Measurements from ENCODE around the gene OR10T2. TPM values are rescaled to one million over a fixed set of nuclear protein-coding genes. Genes with fewer than 3 reads are reported as not detected.
"Not testable (repeated sequence)": the region's sequence is repeated elsewhere in the genome, so short reads cannot be mapped to it uniquely, and the experiment has no call there.

Gene OR10T2
- total RNA-seq, 4 donors from 2014 or later = not detected

DNA sequence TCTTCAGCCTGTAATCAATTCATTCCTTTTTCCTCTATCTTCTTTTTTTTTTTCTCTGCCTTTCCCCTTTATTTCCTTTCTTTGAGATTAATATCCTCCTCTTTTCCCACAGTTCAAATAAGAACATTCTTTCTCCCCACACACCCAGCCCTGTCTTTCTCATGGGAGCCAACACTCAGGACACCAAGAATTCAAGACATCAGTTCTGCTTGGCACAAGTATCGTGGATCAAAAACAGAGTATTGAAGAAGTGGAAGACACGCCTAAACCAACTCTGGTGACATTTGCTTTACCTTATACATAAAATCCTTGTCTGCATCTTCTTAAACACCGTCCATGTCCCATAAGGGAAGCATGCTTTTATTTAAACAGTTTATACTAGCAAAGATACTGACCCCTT is 42.6 kb downstream of the OR10T2 start:
- H3K27ac ChIP-seq = peak overlapping the region in 1 of 4 donors; percentile 30
- no peak for DNase-seq (ENCODE audit: low spot score in 2 of 2)
- WGBS, 2 donors = 53 to 67% methylated on average over 3 of the region's 3 CpGs
- no peak for TF ChIP-seq EP300 (IDR thresholded peaks at IDR 0.05)
- TF ChIP-seq, protein P1, sequence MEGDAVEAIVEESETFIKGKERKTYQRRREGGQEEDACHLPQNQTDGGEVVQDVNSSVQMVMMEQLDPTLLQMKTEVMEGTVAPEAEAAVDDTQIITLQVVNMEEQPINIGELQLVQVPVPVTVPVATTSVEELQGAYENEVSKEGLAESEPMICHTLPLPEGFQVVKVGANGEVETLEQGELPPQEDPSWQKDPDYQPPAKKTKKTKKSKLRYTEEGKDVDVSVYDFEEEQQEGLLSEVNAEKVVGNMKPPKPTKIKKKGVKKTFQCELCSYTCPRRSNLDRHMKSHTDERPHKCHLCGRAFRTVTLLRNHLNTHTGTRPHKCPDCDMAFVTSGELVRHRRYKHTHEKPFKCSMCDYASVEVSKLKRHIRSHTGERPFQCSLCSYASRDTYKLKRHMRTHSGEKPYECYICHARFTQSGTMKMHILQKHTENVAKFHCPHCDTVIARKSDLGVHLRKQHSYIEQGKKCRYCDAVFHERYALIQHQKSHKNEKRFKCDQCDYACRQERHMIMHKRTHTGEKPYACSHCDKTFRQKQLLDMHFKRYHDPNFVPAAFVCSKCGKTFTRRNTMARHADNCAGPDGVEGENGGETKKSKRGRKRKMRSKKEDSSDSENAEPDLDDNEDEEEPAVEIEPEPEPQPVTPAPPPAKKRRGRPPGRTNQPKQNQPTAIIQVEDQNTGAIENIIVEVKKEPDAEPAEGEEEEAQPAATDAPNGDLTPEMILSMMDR (IDR thresholded peaks at IDR 0.05) = no peak
- TF ChIP-seq POLR2A (IDR thresholded peaks at IDR 0.05) = no peak
- no peaks in the 10 kb centered on the region for H3K9me3 ChIP-seq
- H3K4me1 ChIP-seq = no peaks in the 10 kb centered on the region
- no peaks in the 10 kb centered on the region for H3K27me3 ChIP-seq
- no peaks in the 10 kb centered on the region for H3K36me3 ChIP-seq
- H3K4me3 ChIP-seq = no peak overlapping the region

DNA sequence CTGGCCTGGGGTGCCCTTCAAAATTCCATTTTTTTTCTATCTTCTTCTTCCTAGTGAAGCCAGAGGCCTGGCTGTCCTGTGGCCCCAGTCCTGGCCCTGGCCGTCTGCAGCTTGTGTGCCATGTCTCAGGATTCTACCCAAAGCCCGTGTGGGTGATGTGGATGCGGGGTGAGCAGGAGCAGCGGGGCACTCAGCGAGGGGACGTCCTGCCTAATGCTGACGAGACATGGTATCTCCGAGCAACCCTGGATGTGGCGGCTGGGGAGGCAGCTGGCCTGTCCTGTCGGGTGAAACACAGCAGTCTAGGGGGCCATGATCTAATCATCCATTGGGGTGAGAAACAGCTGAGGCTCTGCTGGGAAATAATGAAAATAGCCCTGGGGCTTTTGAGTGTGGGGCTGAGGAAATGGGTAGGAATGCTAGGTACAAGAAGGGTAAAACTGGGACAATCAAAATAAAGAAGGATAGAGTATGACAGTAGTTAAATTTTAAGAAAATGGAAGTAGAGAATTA is 43.4 kb downstream of the OR10T2 start:
- no peak for DNase-seq (ENCODE audit: low spot score in 2 of 2)
- H3K4me3 ChIP-seq = no peak overlapping the region
- WGBS, 2 donors = 87 to 92% methylated on average over 10 of the region's 10 CpGs
- TF ChIP-seq, protein P1 (IDR thresholded peaks at IDR 0.05) = no peak
- TF ChIP-seq POLR2A (IDR thresholded peaks at IDR 0.05) = no peak
- no peak for TF ChIP-seq EP300 (IDR thresholded peaks at IDR 0.05)
- H3K9me3 ChIP-seq = no peaks in the 10 kb centered on the region
- no peaks in the 10 kb centered on the region for H3K4me1 ChIP-seq
- no peaks in the 10 kb centered on the region for H3K36me3 ChIP-seq
- no peak overlapping the region for H3K27ac ChIP-seq
- H3K27me3 ChIP-seq = no peaks in the 10 kb centered on the region

DNA sequence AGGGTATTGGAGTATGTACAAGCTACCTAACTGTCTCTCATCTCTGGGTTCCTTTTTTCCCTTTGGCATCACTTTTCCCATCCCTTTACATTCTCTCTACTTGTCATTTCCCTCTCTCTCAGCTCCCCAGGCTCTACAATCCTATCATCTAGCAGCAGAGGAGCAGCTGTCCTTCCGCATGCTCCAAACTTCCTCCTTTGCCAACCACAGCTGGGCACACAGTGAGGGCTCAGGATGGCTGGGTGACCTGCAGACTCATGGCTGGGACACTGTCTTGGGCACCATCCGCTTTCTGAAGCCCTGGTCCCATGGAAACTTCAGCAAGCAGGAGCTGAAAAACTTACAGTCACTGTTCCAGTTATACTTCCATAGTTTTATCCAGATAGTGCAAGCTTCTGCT is 45.0 kb downstream of the OR10T2 start:
- no peaks in the 10 kb centered on the region for H3K27me3 ChIP-seq
- H3K27ac ChIP-seq = no peak overlapping the region
- no peaks in the 10 kb centered on the region for H3K4me1 ChIP-seq
- no peak for DNase-seq (ENCODE audit: low spot score in 2 of 2)
- H3K4me3 ChIP-seq = no peak overlapping the region
- no peaks in the 10 kb centered on the region for H3K9me3 ChIP-seq
- TF ChIP-seq, protein P1 (IDR thresholded peaks at IDR 0.05) = no peak
- no peak for TF ChIP-seq POLR2A (IDR thresholded peaks at IDR 0.05)
- no peak for TF ChIP-seq EP300 (IDR thresholded peaks at IDR 0.05)
- 70 to 82% methylated on average over 2 of the region's 2 CpGs for WGBS, 2 donors
- H3K36me3 ChIP-seq = no peaks in the 10 kb centered on the region

DNA sequence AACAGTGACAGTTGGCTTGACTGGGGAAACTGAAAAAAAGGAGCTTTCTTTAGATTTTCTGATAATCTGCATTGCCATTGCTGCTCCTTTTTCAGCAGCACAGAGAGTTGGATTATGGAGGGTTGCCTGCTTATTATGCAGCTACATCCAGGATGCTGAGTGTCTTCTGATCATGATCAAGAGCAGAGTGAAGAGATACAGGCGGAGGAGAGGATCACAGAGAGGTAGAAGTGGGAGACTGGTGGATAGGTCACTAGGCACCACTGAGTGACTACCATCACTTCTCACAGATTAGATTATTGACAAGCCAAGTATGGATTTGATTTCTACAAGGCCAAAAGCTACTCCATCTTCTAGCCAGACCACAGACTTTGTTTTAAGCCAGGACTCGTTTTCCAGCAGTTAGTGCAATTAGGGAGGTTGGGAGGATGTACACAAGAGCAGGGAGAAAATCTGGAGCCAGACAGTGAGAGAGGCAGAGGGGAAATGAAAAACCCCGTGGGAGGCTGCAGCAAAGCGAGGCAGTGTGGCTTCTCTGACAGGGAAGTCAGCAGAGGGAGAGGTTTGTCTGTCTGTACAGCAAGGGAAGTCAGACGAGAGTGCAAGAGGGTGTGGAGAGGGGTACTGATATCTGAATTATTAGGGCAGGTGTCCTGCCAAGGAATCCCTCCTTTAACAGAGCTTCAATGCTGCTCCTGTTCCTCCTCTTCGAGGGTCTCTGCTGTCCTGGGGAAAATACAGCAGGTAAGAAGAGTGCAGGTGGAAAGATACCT is 45.8 kb downstream of the OR10T2 start, which contains the start of gene CD1E:
Gene CD1E (plus strand): TSS at position 592 of the 773 bp plus-strand sequence. CDS start 95 bp downstream, at position 687.
- Histone ChIP-seq H3K27me3 (no peaks in the 10 kb centered on the region), H3K4me3 (no peak within 1 kb of the TSS), H3K9me3 (no peaks in the 10 kb centered on the region), H3K27ac (no peak within 1 kb of the TSS), H3K4me1 (no peaks in the 10 kb centered on the region), H3K36me3 (no peaks in the 10 kb centered on the region)
- TF ChIP-seq EP300 (IDR thresholded peaks at IDR 0.05) (no peak), POLR2A (IDR thresholded peaks at IDR 0.05) (no peak)
- TF ChIP-seq, protein P1 (IDR thresholded peaks at IDR 0.05) = no peak
- no peak for DNase-seq (ENCODE audit: low spot score in 2 of 2)
- WGBS, 2 donors = 35 to 42% methylated on average over 6 of the region's 6 CpGs

DNA sequence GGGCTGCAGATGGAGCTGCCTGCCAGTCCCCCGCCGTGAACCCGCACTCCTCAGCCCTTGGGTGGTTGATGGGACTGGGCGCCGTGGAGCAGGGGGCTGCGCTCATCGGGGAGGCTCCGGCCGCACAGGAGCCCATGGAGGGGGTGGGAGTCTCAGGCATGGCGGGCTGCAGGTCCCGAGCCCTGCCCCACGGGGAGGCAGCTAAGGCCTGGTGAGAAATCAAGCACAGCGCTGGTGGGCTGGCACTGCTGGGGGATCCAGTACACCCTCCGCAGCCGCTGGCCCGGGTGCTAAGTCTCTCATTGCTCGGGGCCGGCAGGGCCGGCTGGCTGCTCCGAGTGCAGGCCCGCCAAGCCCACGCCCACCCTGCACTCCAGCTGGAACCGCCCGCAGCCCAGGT is 50.3 kb downstream of the OR10T2 start:
- peaks cover 0 to 22% (median 0%) of the 10 kb centered on the region in 4 donors for H3K9me3 ChIP-seq
- not testable (repeated sequence) for H3K4me3 ChIP-seq; H3K36me3 ChIP-seq; H3K27ac ChIP-seq; DNase-seq (ENCODE audit: low spot score in 2 of 2); H3K4me1 ChIP-seq; H3K27me3 ChIP-seq
- WGBS, 2 donors = 94 to 95% methylated on average over 19 to 24 of the region's 24 CpGs

Other genes starting within 250 kb of the OR10T2 start
- 1 to 10 TPM in 3 of 4 donors, under 1 TPM in 1; 0.63 to 4.2 (median 2.2) TPM for gene CD1D, start 218.6 kb downstream of the OR10T2 start, total RNA-seq
- gene CD1A, start 145.0 kb downstream of the OR10T2 start, total RNA-seq = not detected
- gene CD1C, start 109.5 kb downstream of the OR10T2 start, total RNA-seq = 1 to 10 TPM in 2 of 4 donors, not detected in 2; 2.2 to 2.5 TPM
- not detected for gene CD1B, start 67.9 kb downstream of the OR10T2 start, total RNA-seq
- 1 to 10 TPM in 1 of 4 donors, not detected in 3; 1.4 TPM for gene CD1E, start 45.6 kb downstream of the OR10T2 start, total RNA-seq
- not detected for gene OR10K2, start 26.8 kb upstream of the OR10T2 start, total RNA-seq
- gene OR10K1, start 62.4 kb upstream of the OR10T2 start, total RNA-seq = not detected
- gene OR10R2, start 72.8 kb upstream of the OR10T2 start, total RNA-seq = not detected
- gene OR6Y1, start 154.9 kb upstream of the OR10T2 start, total RNA-seq = not detected
- not detected for gene OR6P1, start 171.1 kb upstream of the OR10T2 start, total RNA-seq
- gene OR10X1, start 180.4 kb upstream of the OR10T2 start, total RNA-seq = not detected
- gene OR10Z1, start 205.8 kb upstream of the OR10T2 start, total RNA-seq = not detected